ENCODE measurements around the gene STX8.

- TF ChIP-seq CTCF (tag by site-specific recombination; IDR thresholded peaks at IDR 0.05): no peak
- TF ChIP-seq ZNF510 (tag by site-specific recombination; IDR thresholded peaks at IDR 0.05; ENCODE audit: insufficient replicate concordance): no peak
- TF ChIP-seq PRDM10 (tag by site-specific recombination; IDR thresholded peaks at IDR 0.05): no peak
- TF ChIP-seq ZNF571 (tag by site-specific recombination; IDR thresholded peaks at IDR 0.05): no peak
- no peak for TF ChIP-seq ZNF830 (tag by site-specific recombination; IDR thresholded peaks at IDR 0.05; ENCODE audit: low read depth)
- TF ChIP-seq ZNF280D (tag by site-specific recombination; IDR thresholded peaks at IDR 0.05): no peak
- TF ChIP-seq ZNF449 (tag by site-specific recombination; IDR thresholded peaks at IDR 0.05): no peak
- TF ChIP-seq MZF1 (tag by site-specific recombination; IDR thresholded peaks at IDR 0.05; ENCODE audit: borderline replicate concordance): no peak
- TF ChIP-seq SP2 (tag by site-specific recombination; IDR thresholded peaks at IDR 0.05): no peak
- TF ChIP-seq ZBTB44 (tag by site-specific recombination; IDR thresholded peaks at IDR 0.05): no peak
- TF ChIP-seq ZNF426 (tag by site-specific recombination; IDR thresholded peaks at IDR 0.05): no peak
Observed at GRCh38 chr17:9475101-9475658, 100.4 kb downstream of the STX8 start.

Data from HEK293 (cell line).